ENCODE measurements around the gene DLL4.

DLL4 gene

GRCh38 chr15:40906091-40906990 is 22.8 kb upstream of the DLL4 start:
- peak; percentile 96 for DNase-seq (ENCODE audit: low read depth, low spot score)

DNA sequence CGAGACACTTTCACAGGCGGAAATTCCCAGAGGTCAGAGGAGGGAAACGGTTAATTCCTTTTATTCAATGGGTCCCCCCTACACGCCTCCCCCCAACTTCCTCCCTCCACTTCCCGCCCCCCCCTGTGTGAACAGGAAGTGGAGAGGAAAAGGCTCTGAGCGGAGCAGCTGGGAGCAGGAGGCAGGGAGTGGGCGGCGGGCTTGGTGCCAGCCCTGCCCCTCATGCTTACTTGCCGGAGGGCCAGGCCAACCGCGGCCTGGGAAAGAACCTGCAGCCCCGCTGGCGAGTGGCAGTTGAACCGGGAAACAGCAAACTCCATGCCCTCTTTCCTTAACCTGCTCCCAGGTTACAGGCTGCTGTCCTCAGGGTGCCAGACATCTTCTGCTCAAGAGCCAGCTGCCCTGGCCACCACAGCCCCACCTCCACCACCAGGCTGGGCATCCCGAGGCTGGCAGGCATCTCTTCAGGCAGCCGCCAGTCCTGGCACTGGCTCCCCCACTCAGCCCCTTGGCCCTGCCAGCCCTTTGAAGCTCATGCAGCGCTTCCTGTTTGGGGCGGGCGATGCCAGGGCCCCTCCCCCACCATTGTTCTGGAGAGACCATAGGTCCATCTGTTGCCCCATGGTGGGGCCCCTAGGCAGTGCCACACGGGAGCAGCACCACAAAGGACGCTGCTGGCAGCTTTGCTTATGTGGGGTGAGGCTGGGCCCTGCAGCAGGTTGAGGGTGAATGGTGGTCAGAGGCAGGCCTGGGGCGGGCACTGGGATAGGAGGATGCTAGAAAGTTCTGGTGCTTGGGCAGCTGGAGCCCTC is 21.9 kb upstream of the DLL4 start:
- DNase-seq (ENCODE audit: low read depth, low spot score): peak; percentile 17

GRCh38 chr15:40908095-40908494 is 21.0 kb upstream of the DLL4 start:
- no peak for DNase-seq (ENCODE audit: low read depth, low spot score)

DNA sequence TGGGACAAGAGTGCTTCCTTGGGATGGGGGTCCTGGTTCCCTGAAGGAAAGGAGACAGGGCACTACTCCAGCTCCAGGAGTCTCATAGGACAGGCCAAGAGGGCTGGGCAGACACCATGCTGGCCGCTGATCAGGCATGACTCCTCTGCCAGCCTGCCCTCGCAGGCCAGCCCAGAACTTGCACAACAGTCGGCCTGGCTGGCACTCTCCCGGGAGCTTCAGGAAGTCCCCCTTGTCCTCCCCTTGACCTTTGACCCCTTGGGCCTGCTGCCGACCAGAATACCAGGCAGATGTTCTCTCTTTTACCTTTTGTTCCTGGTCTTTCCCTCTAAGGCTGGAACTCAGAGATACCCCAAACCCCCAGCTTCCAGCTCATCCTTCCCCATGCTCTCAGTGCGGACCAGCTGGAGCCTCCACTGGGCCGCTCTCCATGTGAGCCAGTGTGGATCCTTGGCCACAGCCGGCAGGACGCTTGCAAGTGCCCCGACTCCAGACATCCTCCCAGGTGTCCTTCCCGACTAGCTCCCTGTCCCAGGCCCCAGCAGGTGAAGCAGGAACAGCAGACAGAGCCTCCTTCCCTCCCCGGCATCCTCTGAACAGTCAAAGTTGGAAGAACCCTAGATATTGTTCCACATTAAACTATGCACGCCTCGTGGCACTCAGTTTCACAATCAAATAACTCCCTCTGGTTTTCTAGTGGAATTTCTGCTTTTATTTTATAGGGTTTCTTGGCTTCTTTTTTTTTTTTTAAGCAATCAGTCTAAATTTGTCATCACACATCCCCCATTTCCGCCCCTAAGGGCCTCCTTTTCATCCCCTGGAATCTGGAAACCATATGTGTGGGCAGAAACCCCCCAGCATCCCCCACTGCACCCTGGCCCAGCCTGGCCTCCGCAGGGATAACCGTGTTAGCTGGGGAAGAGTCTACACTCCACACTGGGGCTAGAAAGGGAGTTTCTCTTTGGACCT is 19.2 kb upstream of the DLL4 start:
- DNase-seq (ENCODE audit: low read depth, low spot score): peak; percentile 30

GRCh38 chr15:40911141-40911540 is 18.0 kb upstream of the DLL4 start:
- peak; percentile 99 for DNase-seq (ENCODE audit: low read depth, low spot score)

GRCh38 chr15:40911693-40912092 is 17.4 kb upstream of the DLL4 start:
- DNase-seq (ENCODE audit: low read depth, low spot score): no peak

- peak; percentile 34 for DNase-seq (ENCODE audit: low read depth, low spot score)
Measured at GRCh38 chr15:40912478-40912877, 16.7 kb upstream of the DLL4 start.

DNA sequence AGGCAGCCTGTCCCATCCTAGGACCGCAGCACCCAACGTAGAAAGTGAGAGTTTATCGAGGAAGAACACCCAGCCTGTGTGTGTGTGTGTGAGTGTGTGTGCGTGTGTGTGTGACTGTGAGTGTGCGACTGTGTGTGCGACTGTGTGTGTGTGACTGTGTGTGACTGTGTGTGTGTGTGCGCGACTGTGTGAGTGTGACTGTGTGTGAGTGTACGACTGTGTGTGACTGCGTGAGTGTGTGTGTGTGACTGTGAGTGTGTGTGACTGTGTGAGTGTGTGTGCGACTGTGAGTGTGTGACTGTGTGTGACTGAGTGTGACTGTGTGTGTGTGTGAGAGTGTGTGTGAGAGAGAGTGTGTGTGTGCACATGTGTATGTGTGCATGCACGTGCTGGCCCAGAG is 15.1 kb upstream of the DLL4 start:
- DNase-seq (ENCODE audit: low read depth, low spot score): no peak

DNA sequence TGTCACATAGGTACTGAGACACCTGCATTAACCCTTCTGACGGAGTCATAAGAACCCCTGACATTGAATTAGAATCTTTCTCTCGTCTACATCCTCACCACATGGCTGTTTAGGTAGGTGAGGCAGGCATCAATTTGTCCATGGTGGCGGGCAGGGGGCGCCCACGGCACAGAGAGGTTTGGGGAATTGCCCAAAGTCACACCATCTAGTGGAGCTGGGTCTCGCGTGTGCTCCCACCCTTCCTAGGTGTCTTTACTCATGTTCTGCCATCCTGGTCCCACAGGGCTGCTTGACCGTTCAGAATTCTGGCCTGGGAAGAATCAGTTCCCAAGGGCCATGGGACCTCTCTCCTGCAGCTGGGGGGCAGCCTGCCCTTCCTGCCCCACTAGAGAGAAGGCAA is 14.7 kb upstream of the DLL4 start:
- DNase-seq (ENCODE audit: low read depth, low spot score): peak; percentile 26

DNA sequence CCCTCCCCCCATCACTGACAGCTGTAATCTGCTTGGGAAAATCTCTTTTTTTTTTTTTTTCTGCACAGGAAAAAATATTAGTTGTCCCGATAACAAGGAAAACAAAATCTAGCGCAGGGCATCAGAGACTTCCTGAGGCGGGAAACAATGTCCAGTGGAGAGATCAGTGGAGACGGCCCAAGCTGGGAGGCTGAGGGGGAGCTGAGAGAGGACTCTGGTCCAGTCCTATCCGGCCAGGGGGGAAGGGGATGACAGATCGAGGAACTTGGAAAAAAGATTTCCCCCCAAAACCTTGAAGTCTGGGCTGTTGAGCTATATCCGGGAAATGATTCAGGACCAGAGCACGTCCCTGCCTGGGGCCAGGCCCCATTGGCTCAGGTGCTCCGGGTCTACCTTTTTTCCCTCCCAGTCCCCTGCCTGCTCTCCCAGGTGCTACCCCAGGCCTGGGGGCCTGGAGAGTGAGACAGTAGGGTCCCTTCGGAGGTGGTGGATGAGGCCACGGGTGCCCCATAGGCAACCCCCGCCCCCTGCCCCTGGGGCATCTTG is 14.0 kb upstream of the DLL4 start:
- DNase-seq (ENCODE audit: low read depth, low spot score): no peak

GRCh38 chr15:40915679-40916078 is 13.5 kb upstream of the DLL4 start:
- no peak for DNase-seq (ENCODE audit: low read depth, low spot score)

DNA sequence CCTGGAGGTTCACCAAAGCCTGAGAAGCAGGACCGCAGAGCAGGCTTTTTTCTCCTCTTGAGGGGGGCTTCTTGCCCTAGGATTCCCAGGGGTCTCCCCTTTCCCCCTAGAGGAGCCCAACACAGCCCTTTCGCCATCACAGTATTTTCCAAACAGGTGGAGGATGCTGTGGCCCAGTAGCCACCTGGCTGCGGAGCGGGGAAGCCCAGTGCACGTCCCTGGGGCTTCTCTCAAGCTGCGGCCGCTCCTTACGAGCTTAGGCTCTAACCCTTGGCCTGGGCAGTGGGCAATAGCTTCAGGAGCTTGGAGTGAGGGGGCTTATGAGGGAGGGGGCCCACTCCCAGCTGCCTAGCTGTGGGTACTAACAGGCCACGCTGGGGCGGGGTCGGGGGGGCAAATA is 11.6 kb upstream of the DLL4 start:
- DNase-seq (ENCODE audit: low read depth, low spot score): no peak

GRCh38 chr15:40918146-40918798 is 10.9 kb upstream of the DLL4 start:
- DNase-seq (ENCODE audit: low read depth, low spot score): no peak

GRCh38 chr15:40918799-40919392 is 10.2 kb upstream of the DLL4 start:
- DNase-seq (ENCODE audit: low read depth, low spot score): peak; percentile 20

DNA sequence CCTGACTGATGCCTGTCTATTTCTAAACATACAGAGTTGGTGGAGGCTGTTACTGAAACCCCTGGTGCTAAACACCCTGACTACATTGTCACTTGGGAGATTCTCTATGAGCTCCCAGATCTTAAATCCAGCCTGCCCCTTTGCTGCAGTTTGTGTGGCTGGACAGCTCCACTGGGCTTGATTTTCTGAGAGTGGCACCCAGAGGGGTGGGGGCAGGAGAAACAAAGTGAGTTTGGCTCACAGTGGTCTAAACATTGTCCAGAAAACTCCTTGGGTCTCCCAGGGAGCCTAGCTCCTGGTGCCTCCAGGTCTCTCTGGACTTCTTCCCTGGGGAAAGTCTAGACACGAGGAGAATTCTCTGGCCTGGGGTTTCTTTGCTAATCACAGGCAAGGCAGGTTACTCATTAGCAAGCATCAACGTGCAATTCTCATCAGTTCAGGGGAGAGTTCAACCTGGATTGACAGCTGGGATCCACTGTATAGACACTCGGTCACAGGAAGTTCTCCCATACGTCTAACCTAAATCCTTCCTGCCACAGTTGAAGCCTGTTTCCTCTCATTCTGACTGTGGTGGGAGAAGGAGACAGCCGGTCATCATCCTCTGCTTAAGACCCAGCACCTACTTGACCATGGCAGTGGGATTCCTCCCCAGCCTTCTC is 7.1 kb upstream of the DLL4 start:
- no peak for DNase-seq (ENCODE audit: low read depth, low spot score)

DNA sequence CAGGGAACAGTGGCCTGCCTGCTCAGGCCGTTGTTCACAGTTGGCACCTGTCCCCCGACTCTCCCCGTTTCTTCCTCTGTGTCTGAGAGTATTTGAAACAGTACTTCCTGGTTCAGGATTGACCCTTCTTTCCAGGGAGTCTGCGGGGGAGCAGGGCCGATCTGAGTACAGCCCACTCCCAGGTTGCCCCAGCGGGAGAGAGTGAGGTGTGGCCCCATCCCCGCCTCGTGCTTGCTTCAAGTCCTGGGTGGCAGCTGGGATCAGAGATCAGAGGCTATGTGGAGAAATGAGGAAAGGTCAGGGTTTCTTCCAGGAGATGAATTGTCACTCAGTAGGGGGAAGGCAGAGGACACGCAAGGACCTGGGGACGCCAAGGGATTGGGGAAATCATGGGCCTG is 6.5 kb upstream of the DLL4 start:
- DNase-seq (ENCODE audit: low read depth, low spot score): no peak

DNA sequence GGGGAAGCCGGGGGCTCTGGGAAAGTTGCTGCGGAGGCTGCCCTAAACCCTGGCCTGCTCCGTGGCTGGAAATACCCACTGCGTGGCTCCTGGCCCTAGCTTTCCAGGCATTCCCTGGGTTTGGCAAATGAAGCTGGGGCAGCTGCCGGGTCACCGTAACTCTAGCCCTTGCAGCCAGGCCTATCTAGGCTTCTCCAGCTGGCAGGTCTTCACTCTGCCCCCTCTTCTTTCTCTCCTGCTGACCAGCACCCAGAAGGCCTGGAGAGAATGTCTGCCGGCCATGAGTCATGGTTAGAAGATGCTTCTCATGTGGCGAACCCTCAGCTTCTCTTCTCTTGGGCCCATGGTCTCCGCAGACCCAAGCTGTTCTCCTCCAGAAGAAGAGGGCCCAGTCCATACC is 5.6 kb upstream of the DLL4 start:
- no peak for DNase-seq (ENCODE audit: low read depth, low spot score)

- DNase-seq (ENCODE audit: low read depth, low spot score): no peak
Measured at GRCh38 chr15:40925495-40925862, 3.7 kb upstream of the DLL4 start.

GRCh38 chr15:40925863-40926658 is 3.1 kb upstream of the DLL4 start:
- DNase-seq (ENCODE audit: low read depth, low spot score): peak; percentile 79
